ENCODE data around the gene WDR48.

WDR48 gene

DNA sequence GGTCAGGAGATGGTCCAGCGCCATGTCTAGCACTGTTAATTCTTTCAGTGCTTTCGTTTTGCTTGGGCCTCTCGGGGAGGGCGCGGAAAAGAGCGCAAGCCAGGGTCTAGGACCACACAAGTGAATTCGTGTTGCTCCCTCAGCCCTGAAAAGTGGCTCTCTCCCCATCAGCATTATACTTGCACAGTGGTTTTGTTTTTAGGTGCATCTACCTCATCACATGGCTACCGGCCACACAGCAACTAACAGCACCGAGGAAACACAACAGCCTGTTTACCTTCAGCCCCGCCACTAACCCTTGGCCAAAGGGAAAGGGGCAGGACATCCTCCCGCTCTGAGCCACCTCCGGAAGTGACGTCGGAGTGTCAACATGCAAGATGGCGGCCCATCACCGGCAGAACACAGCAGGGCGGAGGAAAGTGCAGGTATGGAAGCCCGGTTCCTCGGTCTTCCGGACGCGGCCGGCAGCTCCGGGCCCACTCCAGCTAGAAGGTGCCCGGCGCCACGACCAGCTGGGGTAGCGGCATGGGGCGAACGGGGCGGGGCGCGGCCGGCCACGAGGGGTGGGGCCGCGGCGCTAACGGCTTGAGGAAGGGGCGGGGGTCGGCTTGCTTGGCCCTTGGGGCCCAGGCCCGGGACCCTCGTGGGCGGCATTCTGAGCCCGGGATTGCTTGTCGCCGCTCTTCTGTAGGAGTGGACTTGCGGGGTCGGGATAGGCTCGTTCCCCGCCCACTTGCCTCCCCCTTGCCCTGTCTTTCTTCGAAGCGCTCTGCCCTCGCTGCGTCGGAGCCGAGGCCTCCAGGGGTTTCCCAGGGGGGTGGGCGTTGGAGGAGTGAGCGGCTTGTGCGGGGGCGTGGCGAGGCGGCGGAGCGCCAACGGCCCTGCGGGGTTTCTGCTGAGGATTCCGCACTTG is at the start of gene WDR48, which contains the start of gene SCN11A:
Gene WDR48 (plus strand): TSS at position 368 of the 913 bp plus-strand sequence. CDS start 10 bp downstream, at position 378.
Gene SCN11A (minus strand): TSS at position 296 of the 913 bp plus-strand sequence. CDS start 101,582 bp downstream, outside the sequence.
- peak; percentile 95 for DNase-seq (ENCODE audit: low read depth)
- peak within 1 kb of the TSS; percentile 78 for H3K4me3 ChIP-seq (ENCODE audit: low read depth, low read length)
- TF ChIP-seq, protein P1, sequence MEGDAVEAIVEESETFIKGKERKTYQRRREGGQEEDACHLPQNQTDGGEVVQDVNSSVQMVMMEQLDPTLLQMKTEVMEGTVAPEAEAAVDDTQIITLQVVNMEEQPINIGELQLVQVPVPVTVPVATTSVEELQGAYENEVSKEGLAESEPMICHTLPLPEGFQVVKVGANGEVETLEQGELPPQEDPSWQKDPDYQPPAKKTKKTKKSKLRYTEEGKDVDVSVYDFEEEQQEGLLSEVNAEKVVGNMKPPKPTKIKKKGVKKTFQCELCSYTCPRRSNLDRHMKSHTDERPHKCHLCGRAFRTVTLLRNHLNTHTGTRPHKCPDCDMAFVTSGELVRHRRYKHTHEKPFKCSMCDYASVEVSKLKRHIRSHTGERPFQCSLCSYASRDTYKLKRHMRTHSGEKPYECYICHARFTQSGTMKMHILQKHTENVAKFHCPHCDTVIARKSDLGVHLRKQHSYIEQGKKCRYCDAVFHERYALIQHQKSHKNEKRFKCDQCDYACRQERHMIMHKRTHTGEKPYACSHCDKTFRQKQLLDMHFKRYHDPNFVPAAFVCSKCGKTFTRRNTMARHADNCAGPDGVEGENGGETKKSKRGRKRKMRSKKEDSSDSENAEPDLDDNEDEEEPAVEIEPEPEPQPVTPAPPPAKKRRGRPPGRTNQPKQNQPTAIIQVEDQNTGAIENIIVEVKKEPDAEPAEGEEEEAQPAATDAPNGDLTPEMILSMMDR (conservative IDR thresholded peaks at IDR 0.05; ENCODE audit: low read depth, low read length): no peak

DNA sequence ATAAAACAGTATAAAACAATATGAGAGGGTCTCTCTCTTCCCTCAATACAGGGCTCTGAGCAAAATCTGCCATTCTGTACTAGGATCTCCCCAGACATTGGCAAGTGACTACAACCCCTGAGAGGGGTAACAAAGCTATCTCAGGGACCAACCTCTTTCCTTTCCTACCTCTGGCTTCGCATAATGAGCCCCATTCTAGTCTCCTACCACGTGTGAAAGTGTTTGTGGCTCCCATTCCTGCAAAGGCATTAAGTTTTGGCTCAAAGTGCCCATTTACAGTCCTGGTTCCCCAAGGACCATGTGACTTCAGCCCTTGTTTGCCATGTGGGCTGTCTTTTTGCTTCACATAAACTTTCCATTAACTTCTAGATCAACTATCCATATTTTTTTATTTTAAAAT is 46.5 kb upstream of the WDR48 start:
- no peak for DNase-seq (ENCODE audit: low read depth)
- TF ChIP-seq, protein P1 (conservative IDR thresholded peaks at IDR 0.05; ENCODE audit: low read depth, low read length): no peak
- H3K4me3 ChIP-seq (ENCODE audit: low read depth, low read length): no peak overlapping the region

DNA sequence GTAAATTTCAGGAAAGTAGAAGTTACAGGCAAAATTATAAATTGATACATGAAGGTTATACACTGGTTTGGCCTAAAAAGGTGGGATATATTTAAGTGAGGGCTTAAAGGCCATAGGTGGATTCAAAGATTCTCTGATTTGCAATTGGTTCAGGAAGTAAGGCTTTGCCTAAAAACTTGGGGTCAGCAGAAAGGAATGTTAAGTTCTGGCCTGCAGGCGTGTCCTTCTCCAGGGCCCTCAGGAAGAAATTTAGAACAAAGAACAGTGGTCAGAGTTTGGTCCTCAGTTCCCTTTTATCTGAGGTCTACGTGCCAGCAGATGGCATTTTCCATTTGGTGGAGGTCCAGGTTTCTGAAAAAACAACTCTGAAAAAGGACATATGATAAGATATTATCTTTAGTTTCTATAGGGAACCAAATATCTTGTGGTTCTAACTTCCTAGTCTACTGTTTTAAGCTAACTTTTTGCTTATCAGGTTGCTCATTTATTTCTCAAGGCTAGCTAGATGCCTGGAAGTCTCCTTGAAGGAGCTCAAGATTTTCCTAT is 40.6 kb upstream of the WDR48 start:
- TF ChIP-seq, protein P1 (conservative IDR thresholded peaks at IDR 0.05; ENCODE audit: low read depth, low read length): no peak
- DNase-seq (ENCODE audit: low read depth): no peak
- H3K4me3 ChIP-seq (ENCODE audit: low read depth, low read length): no peak overlapping the region

DNA sequence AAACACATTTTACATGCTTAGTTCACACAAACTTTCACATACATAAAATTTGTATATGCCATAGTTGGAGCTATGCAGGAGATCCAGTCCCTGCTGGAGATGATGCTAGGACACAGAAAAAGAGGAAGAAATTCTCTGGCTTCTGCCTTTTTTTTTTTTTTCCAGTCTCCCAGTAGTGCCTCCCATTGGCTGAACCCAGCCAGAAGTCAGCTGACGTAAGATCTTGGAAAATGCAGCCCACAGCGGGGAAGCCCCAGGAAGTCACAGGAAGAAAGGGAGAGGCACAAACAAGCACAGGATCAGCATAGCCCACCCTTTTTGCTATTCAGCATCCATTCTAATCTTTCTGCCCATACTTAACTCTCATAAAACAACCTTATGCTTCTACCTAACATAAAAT is 38.5 kb upstream of the WDR48 start:
- TF ChIP-seq, protein P1 (conservative IDR thresholded peaks at IDR 0.05; ENCODE audit: low read depth, low read length): no peak
- H3K4me3 ChIP-seq (ENCODE audit: low read depth, low read length): no peak overlapping the region
- DNase-seq (ENCODE audit: low read depth): peak; percentile 59

DNA sequence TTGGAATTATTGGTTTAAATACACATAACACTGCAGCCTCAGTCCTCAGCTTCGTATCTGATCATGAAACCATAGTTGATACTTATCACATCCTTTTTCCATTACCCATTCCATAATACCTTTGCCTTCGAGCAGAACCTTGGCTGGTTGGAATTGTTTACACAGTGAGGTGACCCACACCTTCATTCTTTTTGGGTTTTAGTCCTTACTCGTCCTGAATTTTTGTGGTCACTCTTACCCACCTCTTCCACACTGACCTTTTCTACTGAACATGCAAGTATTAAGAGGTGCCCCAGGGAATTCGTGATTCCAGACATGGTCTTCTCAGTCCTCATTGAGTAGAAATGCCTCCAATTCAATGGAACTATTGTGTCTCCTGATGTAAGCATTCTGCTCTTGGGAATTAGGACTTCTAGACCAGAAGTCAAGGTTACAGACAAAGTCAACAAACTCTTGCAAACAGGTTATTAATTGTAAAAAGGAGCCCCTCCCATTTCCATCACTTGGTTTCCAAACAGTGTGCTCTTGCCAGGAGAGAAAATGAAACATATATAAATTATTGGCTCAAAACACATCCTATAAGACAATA is 37.8 kb upstream of the WDR48 start:
- no peak overlapping the region for H3K4me3 ChIP-seq (ENCODE audit: low read depth, low read length)
- TF ChIP-seq, protein P1 (conservative IDR thresholded peaks at IDR 0.05; ENCODE audit: low read depth, low read length): no peak
- DNase-seq (ENCODE audit: low read depth): no peak

DNA sequence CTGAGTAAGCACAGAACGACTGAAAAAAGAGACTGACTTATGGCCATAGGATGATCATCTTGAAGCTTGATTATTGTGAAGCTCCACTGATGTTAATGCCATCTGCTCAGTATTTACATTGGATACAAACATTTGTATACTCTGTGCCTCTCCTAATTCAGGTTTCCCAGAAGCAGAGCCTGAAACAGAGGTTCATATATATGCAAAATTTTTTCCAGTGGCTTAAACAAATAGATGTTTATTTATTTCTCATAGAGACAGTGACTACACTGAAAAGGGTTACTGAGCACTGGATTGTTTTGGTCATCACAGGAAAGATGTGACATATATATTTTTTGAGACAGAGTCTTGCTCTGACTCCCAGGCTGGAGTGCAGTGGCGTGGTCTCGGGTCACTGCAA is 36.4 kb upstream of the WDR48 start:
- no peak overlapping the region for H3K4me3 ChIP-seq (ENCODE audit: low read depth, low read length)
- DNase-seq (ENCODE audit: low read depth): no peak
- TF ChIP-seq, protein P1 (conservative IDR thresholded peaks at IDR 0.05; ENCODE audit: low read depth, low read length): no peak

Measured in choroid plexus epithelial cell (primary cell).